GM21423 (cell line): ENCODE data around the gene LDB1.

Source experiments
- ATAC-seq: cut with Tn5 transposase; IDR thresholded peaks from one replicate; pipeline ENCODE4 v1.9.1; 2021; ENCODE audit warnings: mild to moderate bottlenecking, moderate library complexity; ENCODE audit not compliant: unreplicated experiment

LDB1 gene

GRCh38 chr10:102065561-102066398, 54.4 kb downstream of the LDB1 start:
- peak; percentile 21 for ATAC-seq

GRCh38 chr10:102064868-102065560, 55.2 kb downstream of the LDB1 start, which contains the start of gene HPS6:
TSS of gene HPS6 (plus strand) at chr10:102065349. CDS start at chr10:102065475, 126 bp downstream.
- peak; percentile 98 for ATAC-seq

GRCh38 chr10:102064503-102064867, 55.7 kb downstream of the LDB1 start:
- ATAC-seq: no peak

GRCh38 chr10:102059987-102060386, 60.2 kb downstream of the LDB1 start:
- ATAC-seq: no peak
